ENCODE results near the gene THTPA. TPM values are rescaled to one million over a fixed set of nuclear protein-coding genes. Genes with fewer than 3 reads are reported as not detected.

The THTPA gene
- total and polyA plus RNA-seq, 10 donors, result 4.5 to 25.4 (median 17.8) TPM

DNA sequence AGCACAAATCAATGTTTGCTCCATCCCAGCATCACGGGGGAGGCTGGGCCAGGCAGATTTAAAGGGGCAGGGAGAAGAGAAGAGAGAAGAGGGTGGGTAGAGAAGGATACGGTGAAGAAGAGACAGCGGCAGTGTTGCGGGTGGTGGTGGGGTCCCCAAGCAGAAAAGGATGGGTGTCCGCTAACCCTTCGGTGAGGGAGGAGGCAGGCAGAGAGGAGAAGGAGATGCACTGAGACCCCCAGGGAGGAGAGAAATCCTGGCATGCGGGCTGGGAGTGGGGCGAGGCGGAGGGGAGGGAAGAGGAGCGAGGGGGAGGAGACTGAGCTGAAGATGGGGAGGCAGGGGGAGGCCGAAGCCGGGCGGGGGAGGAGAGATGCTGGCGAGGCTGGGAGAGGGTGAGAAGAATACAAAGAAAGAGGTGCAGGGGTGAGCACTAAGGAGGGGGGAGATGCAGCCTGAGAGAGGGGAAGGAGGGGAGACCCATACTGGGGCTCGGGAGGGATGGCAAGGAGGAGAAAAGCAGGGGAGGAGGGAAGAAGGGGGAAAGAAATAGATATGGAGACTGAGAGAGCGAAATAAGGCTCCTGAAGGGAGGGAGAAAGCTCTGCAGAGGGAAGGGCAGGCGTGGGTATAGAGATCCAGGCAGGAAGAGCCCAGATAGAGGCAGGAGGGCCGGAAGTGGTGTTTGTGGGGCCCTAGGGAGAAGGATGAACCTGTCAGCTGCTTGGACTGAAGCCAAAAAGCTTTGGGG is 22.7 kb downstream of the THTPA start, which contains the start of gene JPH4:
JPH4 (minus strand) TSS at position 231 of the 751 bp plus-strand sequence. CDS start 1,337 bp downstream, outside the sequence.
- DNase-seq, result no peak
- Histone ChIP-seq H3K36me3 (no peaks in the 10 kb centered on the region), H3K9me3 (no peaks in the 10 kb centered on the region), H3K27ac (no peak within 1 kb of the TSS), H3K4me1 (peaks cover 7 to 37% (median 18%) of the 10 kb centered on the region in 6 donors), H3K4me3 (peak within 1 kb of the TSS in 3 of 8 donors; percentile 27 to 58 (median 30)), H3K27me3 (replicated peaks in 1 of 7) (peaks cover 0 to 87% (median 45%) of the 10 kb centered on the region in 7 donors)
- intact Hi-C loops (cut with DNase I; ENCODE audit: low total_unique reads), result no loop called here
- TF ChIP-seq POLR2A (IDR thresholded peaks at IDR 0.05), result no peak
- TF ChIP-seq, protein P1, sequence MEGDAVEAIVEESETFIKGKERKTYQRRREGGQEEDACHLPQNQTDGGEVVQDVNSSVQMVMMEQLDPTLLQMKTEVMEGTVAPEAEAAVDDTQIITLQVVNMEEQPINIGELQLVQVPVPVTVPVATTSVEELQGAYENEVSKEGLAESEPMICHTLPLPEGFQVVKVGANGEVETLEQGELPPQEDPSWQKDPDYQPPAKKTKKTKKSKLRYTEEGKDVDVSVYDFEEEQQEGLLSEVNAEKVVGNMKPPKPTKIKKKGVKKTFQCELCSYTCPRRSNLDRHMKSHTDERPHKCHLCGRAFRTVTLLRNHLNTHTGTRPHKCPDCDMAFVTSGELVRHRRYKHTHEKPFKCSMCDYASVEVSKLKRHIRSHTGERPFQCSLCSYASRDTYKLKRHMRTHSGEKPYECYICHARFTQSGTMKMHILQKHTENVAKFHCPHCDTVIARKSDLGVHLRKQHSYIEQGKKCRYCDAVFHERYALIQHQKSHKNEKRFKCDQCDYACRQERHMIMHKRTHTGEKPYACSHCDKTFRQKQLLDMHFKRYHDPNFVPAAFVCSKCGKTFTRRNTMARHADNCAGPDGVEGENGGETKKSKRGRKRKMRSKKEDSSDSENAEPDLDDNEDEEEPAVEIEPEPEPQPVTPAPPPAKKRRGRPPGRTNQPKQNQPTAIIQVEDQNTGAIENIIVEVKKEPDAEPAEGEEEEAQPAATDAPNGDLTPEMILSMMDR (IDR thresholded peaks at IDR 0.05 in 8 of 11, conservative IDR thresholded peaks at IDR 0.05 in 3 of 11), result no peak
- TF ChIP-seq POLR2AphosphoS5 (IDR thresholded peaks at IDR 0.05), result no peak
- 23 to 36% (median 28%) methylated on average over 18 of the region's 18 CpGs for WGBS, 5 donors

DNA sequence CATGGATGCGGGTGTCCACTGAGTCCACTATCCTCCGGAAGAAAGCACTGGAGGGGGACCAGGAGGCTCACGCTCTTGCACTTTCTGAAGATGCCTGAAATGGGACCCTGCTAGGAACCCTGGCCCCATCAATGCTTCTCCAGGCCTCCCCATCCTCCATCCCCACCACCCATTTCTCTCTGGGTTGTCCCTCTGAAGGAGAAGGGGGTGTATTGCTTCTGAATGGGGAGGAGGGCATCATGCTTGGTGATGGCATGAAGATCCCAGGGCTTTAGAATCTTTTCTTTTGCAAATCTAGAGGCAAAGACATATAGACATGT is 23.2 kb downstream of the THTPA start:
- 66 to 86% (median 77%) methylated on average over 3 of the region's 3 CpGs for WGBS, 5 donors
- Histone ChIP-seq H3K27me3 (replicated peaks in 1 of 7) (peaks cover 0 to 83% (median 45%) of the 10 kb centered on the region in 7 donors), H3K4me3 (no peak overlapping the region), H3K9me3 (no peaks in the 10 kb centered on the region), H3K4me1 (peaks cover 7 to 37% (median 18%) of the 10 kb centered on the region in 6 donors), H3K36me3 (no peaks in the 10 kb centered on the region), H3K27ac (no peak overlapping the region)
- DNase-seq, result no peak
- intact Hi-C loops (cut with DNase I; ENCODE audit: low total_unique reads), result no loop called here
- TF ChIP-seq POLR2A (IDR thresholded peaks at IDR 0.05), result no peak
- TF ChIP-seq, protein P1 (IDR thresholded peaks at IDR 0.05 in 8 of 11, conservative IDR thresholded peaks at IDR 0.05 in 3 of 11), result no peak

DNA sequence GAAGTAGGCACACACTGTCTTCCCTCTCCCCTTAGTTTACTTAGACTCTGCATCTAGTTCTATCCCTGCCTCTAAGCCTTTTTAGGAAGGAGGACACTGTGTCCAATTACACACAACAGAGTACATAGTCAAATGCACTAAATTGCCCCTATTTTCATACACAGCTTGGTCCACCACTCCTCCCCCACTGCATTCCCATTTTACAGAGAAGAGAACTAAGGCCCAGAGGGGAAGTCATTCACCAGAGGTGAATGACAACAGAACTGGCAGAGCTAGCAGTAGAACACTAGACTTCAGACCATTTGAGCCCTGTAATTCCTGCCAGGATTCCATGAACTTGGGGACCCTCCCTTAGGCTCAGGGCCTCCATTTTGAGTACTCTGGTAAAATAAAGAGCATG is 23.7 kb downstream of the THTPA start:
- TF ChIP-seq POLR2AphosphoS5 (IDR thresholded peaks at IDR 0.05), result no peak
- TF ChIP-seq POLR2A (IDR thresholded peaks at IDR 0.05), result no peak
- TF ChIP-seq, protein P1 (IDR thresholded peaks at IDR 0.05 in 8 of 11, conservative IDR thresholded peaks at IDR 0.05 in 3 of 11), result no peak
- no peaks in the 10 kb centered on the region for H3K9me3 ChIP-seq
- DNase-seq, result no peak
- no peaks in the 10 kb centered on the region for H3K36me3 ChIP-seq
- H3K27me3 ChIP-seq (replicated peaks in 1 of 7), result peaks cover 0 to 79% (median 45%) of the 10 kb centered on the region in 7 donors
- intact Hi-C loops (cut with DNase I; ENCODE audit: low total_unique reads), result no loop called here
- peaks cover 7 to 37% (median 18%) of the 10 kb centered on the region in 6 donors for H3K4me1 ChIP-seq
- no peak overlapping the region for H3K4me3 ChIP-seq
- H3K27ac ChIP-seq, result no peak overlapping the region

DNA sequence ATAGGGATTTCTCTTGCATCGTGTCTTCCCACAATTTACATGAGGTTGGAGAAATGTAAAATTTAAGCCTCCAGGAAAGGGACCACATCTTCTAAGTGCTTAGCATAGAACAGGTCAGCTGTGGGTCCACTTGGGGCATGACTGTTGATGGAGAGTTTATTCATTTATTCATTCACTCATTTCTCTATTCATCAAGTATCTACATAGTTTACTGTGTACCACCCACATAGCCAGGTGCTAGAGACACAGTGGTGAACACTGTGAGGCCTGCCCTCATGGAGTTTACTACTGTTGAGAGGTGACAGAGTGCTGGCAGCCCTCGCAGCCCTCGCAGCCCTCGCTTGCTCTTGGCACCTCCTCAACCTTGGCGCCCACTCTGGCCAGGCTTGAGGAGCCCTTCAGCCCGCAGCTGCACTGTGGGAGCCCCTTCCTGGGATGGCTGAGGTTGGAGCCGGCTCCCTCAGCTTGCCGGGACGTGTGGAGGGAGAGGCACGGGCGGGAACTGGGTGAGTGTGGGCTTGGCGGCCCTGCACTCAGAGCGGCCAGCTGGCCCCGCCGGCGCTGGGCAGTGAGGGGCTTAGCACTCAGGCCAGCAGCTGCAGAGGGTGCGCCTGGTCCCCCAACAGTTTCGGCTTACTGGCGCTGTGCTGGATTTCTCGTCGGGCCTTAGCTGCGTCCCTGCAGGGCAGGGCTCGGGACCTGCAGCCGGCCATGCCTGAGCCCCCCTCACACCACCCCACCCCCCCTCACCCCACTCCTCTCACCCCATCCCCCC is 24.3 kb downstream of the THTPA start:
- Histone ChIP-seq H3K36me3 (no peaks in the 10 kb centered on the region), H3K27me3 (replicated peaks in 1 of 7) (peaks cover 0 to 76% (median 40%) of the 10 kb centered on the region in 7 donors), H3K9me3 (no peaks in the 10 kb centered on the region), H3K4me3 (no peak overlapping the region), H3K4me1 (peaks cover 7 to 37% (median 18%) of the 10 kb centered on the region in 6 donors), H3K27ac (no peak overlapping the region)
- intact Hi-C loops (cut with DNase I; ENCODE audit: low total_unique reads), result no loop called here
- DNase-seq, result no peak
- 90 to 98% (median 93%) methylated on average over 21 to 24 of the region's 24 CpGs for WGBS, 5 donors
- TF ChIP-seq POLR2A (IDR thresholded peaks at IDR 0.05) (no peak), POLR2AphosphoS5 (IDR thresholded peaks at IDR 0.05) (no peak)
- TF ChIP-seq, protein P1 (IDR thresholded peaks at IDR 0.05 in 8 of 11, conservative IDR thresholded peaks at IDR 0.05 in 3 of 11), result no peak

All from spleen (tissue), 11 donors.